Measurements from ENCODE around the gene TBCC. TPM values are rescaled to one million over a fixed set of nuclear protein-coding genes. Genes with fewer than 3 reads are reported as not detected.

Gene TBCC
- total and polyA plus RNA-seq, 2 of the 13 experiments (the other 11 are each of a cell fraction or from before 2014, with no cell fraction given), result 14.8 to 36.1 TPM

DNA sequence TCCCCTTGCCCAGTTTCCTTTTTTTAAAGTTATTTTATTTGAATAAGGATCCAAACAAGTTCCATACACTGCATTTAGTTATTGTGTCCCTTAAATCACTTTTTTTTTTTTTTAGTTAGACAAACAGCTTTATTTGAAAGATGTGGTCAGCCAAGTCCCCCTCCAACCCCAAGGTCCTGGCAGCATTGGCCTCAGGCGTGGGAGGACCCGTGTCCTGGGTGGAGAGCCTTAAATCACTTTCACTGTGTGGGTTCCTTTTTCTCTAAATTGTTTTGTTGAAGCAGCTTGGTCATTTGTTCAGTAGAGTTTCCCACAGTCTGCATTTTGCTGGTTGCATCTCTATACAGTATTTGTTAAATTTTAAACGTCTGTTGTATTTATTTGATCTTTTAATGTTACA lies 5.2 kb upstream of the TBCC start:
- no peak overlapping the region for H2AFZ ChIP-seq (ENCODE audit: low read length)
- TF ChIP-seq KDM6A (CRISPR knock-in tag; IDR thresholded peaks at IDR 0.05; ENCODE audit: low read depth) (no peak), ZNF333 (CRISPR knock-in tag; IDR thresholded peaks at IDR 0.05; ENCODE audit: borderline replicate concordance) (no peak), ZNF605 (CRISPR knock-in tag; IDR thresholded peaks at IDR 0.05) (no peak), ZNF7 (CRISPR knock-in tag; IDR thresholded peaks at IDR 0.05) (no peak)
- TF ChIP-seq, protein P1, sequence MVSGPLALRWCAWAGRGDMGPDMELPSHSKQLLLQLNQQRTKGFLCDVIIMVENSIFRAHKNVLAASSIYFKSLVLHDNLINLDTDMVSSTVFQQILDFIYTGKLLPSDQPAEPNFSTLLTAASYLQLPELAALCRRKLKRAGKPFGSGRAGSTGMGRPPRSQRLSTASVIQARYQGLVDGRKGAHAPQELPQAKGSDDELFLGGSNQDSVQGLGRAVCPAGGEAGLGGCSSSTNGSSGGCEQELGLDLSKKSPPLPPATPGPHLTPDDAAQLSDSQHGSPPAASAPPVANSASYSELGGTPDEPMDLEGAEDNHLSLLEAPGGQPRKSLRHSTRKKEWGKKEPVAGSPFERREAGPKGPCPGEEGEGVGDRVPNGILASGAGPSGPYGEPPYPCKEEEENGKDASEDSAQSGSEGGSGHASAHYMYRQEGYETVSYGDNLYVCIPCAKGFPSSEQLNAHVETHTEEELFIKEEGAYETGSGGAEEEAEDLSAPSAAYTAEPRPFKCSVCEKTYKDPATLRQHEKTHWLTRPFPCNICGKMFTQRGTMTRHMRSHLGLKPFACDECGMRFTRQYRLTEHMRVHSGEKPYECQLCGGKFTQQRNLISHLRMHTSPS (CRISPR knock-in tag; IDR thresholded peaks at IDR 0.05; ENCODE audit: low read depth), result no peak
- TF ChIP-seq, protein P2, sequence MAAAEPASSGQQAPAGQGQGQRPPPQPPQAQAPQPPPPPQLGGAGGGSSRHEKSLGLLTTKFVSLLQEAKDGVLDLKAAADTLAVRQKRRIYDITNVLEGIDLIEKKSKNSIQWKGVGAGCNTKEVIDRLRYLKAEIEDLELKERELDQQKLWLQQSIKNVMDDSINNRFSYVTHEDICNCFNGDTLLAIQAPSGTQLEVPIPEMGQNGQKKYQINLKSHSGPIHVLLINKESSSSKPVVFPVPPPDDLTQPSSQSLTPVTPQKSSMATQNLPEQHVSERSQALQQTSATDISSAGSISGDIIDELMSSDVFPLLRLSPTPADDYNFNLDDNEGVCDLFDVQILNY (CRISPR knock-in tag; conservative IDR thresholded peaks at IDR 0.05), result no peak
- H4K20me1 ChIP-seq (ENCODE audit: insufficient read depth, low read length), result no peaks in the 10 kb centered on the region
- in situ Hi-C loops (cut with HindIII; ENCODE audit: extremely low pct_ligation_motif_present, low pct_unique_long_range_greater_than_20kb), result no loop called here
- intact Hi-C loops (cut with micrococcal nuclease; ENCODE audit: unreplicated experiment), result no loop called here
- no peaks in the 10 kb centered on the region for H3K27me3 ChIP-seq (ENCODE audit: control insufficient read depth in 1 of 2, insufficient read depth in 2 of 2, low read length in 2 of 2)
- peaks cover 3% of the 10 kb centered on the region for H3K79me2 ChIP-seq (ENCODE audit: insufficient read depth, low read length)
- DNase-seq (ENCODE audit: low spot score) (no peak), ATAC-seq (no peak), FAIRE-seq (no peak)
- no TSS peak for BruUV-seq (replicated peaks)
- POLR2A ChIA-PET, result no interaction called here
- CTCF ChIA-PET (ENCODE audit: low intra/inter-chr PET ratio, low total read pairs), result no interaction called here
- no peaks in the 10 kb centered on the region for H3K36me3 ChIP-seq (replicated peaks in 1 of 2; ENCODE audit: control insufficient read depth in 1 of 2, insufficient read depth in 2 of 2, low read length in 2 of 2)
- H3K4me2 ChIP-seq (ENCODE audit: low read depth, low read length), result no peak overlapping the region
- H3K4me3 ChIP-seq (replicated peaks in 1 of 3; ENCODE audit: insufficient read depth in 1 of 3, low read depth in 2 of 3, low read length in 3 of 3), result no peak overlapping the region
- H3K4me1 ChIP-seq (ENCODE audit: insufficient read depth, low read length), result peaks cover 35% of the 10 kb centered on the region
- WGBS (ENCODE audit: low lambda C conversion rate), result 76% methylated on average over 3 of the region's 3 CpGs
- H3K9me3 ChIP-seq (ENCODE audit: low read length), result no peaks in the 10 kb centered on the region
- H3K27ac ChIP-seq (ENCODE audit: extremely low read length, insufficient read depth, low read length), result no peak overlapping the region
- H3K9ac ChIP-seq (ENCODE audit: insufficient read depth, low read depth, low read length), result no peak overlapping the region
